H1 (cell line): Measurements from ENCODE around the gene MVK. TPM values are rescaled to one million over a fixed set of nuclear protein-coding genes. Genes with fewer than 3 reads are reported as not detected.

Experiments
- ATF3 ChIP-seq: IDR thresholded peaks from 2 replicates; pipeline ENCODE4 v1.6.1; 2011; ENCODE audit warnings: low read depth, mild to moderate bottlenecking, low read length; ENCODE audit not compliant: insufficient read depth
- BRCA1 ChIP-seq: IDR thresholded peaks from 2 replicates; pipeline ENCODE4 v1.6.1; 2012; ENCODE audit warnings: low read depth, low read length, improper control_type of control experiment
- CHD1 ChIP-seq: IDR thresholded peaks from 2 replicates; pipeline ENCODE4 v1.6.1; 2012; ENCODE audit warnings: low read depth, low read length, improper control_type of control experiment
- CHD7 ChIP-seq: fragments of 300-600 bp; sonication (generic); IDR thresholded peaks from 2 replicates; pipeline ENCODE4 v1.7.1; 2012; ENCODE audit warnings: low read length, moderate library complexity, mild to moderate bottlenecking, inconsistent platforms; ENCODE audit not compliant: insufficient replicate concordance
- CREB1 ChIP-seq: IDR thresholded peaks from 2 replicates; pipeline ENCODE4 v1.6.1; 2012; ENCODE audit warnings: inconsistent platforms
- CTBP2 ChIP-seq: IDR thresholded peaks from 2 replicates; pipeline ENCODE4 v1.7.0; 2011; ENCODE audit warnings: borderline replicate concordance, mild to moderate bottlenecking, moderate library complexity, mixed read lengths, low read length; ENCODE audit not compliant: insufficient read depth, insufficient read length
- EGR1 ChIP-seq: IDR thresholded peaks from 2 replicates; pipeline ENCODE4 v1.6.1; 2011; ENCODE audit warnings: low read depth, low read length, borderline replicate concordance
- EZH2 ChIP-seq: fragments of 200-600 bp; sonication (generic); IDR thresholded peaks from 2 replicates; pipeline ENCODE4 v1.7.1; 2012; ENCODE audit warnings: low read depth, mild to moderate bottlenecking, moderate library complexity, low read length, inconsistent platforms; ENCODE audit not compliant: severe bottlenecking
- FOSL1 ChIP-seq: IDR thresholded peaks from 2 replicates; pipeline ENCODE4 v1.6.1; 2011; ENCODE audit warnings: mild to moderate bottlenecking, low read depth, low read length, moderate library complexity; ENCODE audit not compliant: insufficient read depth
- POU5F1 ChIP-seq: IDR thresholded peaks from 2 replicates; pipeline ENCODE4 v1.6.1; 2011; ENCODE audit warnings: low read depth, mild to moderate bottlenecking, low read length, moderate library complexity
- RNF2 ChIP-seq: fragments of 200-900, 300-1000 bp; sonication (generic); IDR thresholded peaks from 2 replicates; pipeline ENCODE4 v1.7.1; 2016; ENCODE audit warnings: borderline replicate concordance, low read depth, mild to moderate bottlenecking, antibody characterized with exemption, low read length; ENCODE audit not compliant: poor library complexity, severe bottlenecking; ENCODE audit errors: missing control alignments
- polyA plus RNA-seq, 7 experiments: library from polyadenylated mRNA; depleted of rRNA in 3 of 7; stranded (reverse) in 5 of 7; unstranded in 2 of 7; fragments of >200 nt in 5 of 7; fragments of 200-250 nt in 2 of 7; gene quantifications; 1 replicate in 5 of 7; 2 replicates in 1 of 7; 4 replicates in 1 of 7; pipeline versions ENCODE4 v1.2.1 to v1.2.3, GENCODE V29; 2011 to 2013; ENCODE audit warnings: missing spikeins in 2 of 7, mixed read lengths in 2 of 7
- total RNA-seq: library from RNA; stranded (reverse); fragmentation: NEBNext Ultra II Directional; extraction: Animal tissue kit (Norgen Biotek cat#: 25700); gene quantifications from 2 replicates; pipeline ENCODE4 v1.2.1, GENCODE V29; 2021

The MVK gene
- total and polyA plus RNA-seq, 2 of the 8 experiments (the other 6 are each of a cell fraction or from before 2014, with no cell fraction given) = 15.7 to 20.9 TPM

GRCh38 chr12:109592905-109593272 is 19.3 kb downstream of the MVK start (continued):
- TF ChIP-seq CHD7 = no peak
- TF ChIP-seq POU5F1 = no peak
- TF ChIP-seq CTBP2 = no peak
- TF ChIP-seq BRCA1 = no peak
- TF ChIP-seq FOSL1 = no peak
- no peak for TF ChIP-seq EGR1
- no peak for TF ChIP-seq EZH2
- no peak for TF ChIP-seq CREB1
- no peak for TF ChIP-seq RNF2
- TF ChIP-seq CHD1 = no peak
- TF ChIP-seq ATF3 = no peak
